Measurements from ENCODE around the gene FSTL5.

The FSTL5 gene

DNA sequence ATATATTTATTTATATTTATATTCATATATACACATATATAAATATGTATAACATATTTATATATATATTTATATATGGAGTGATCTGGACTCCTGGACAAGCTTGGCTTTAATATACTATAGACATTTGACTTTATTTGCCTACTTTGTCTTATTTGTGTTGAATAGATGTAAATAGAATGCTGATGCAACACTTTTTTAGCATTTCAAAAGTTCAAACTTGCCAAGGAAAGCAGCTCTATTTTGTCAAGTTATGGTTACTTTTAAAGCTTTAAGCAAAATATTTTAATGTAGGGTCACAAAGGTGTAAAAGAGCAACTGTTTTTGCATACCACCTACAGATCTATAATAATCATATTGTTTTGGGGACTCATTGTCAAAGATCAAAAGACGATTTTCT lies 61.1 kb downstream of the FSTL5 start:
- DNase-seq, result no peak

DNA sequence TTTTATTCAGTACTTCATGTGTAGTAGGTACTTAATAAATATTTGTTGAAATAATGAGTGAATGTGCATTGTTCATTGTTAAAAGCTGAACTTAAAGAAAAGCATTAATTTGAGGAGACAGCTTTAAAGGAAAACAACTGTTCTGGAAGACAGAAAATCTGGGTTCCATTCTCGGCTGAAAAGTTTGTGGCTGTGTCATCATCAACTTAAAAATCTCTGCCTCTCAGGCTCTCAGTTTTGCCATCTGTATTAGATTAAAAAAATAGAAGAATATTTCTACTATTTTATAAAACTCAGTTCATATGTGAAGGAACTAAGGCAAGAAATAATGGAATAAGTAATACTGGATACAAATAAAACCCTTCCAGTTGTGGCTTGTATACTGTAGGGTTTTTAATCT lies 62.5 kb downstream of the FSTL5 start:
- no peak for DNase-seq

DNA sequence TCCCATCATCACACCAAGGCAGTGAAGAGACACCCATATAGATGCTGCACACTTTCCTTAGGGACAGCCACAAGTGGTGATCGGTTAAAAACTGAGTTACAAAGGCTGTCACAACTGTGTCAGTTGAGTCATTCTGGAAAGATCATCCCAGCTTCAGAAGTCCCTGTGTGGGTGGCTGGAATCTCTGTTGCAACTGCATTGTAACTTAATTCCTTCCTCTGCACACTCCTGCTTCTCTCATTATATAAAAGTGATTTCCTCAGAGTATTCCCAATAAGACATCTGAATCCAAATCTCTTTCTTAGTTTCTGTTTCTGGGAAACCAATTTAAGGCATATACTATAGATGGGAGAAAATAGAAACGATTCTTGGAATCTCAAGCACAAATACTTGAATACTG lies 88.1 kb downstream of the FSTL5 start:
- no peak for DNase-seq

DNA sequence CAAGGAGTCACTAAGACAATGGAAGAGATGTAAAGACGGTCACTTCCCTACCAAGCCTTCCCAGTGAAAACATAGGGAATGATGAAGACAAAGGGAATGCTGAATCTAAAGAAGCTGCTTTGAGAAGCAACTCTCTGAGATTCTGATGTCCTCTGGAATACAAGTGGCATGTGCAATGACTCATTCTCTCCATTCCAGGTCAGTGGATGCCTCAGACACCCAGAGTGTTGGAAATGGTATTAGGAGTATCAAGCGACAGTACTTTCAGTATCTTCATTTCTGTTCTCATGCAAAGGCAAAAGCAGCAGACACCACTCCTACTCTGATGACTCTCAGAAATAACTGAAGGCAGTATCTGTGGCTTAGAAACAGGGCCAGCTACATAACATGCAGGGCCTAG lies 102.6 kb downstream of the FSTL5 start:
- peak; percentile 9 for DNase-seq

DNA sequence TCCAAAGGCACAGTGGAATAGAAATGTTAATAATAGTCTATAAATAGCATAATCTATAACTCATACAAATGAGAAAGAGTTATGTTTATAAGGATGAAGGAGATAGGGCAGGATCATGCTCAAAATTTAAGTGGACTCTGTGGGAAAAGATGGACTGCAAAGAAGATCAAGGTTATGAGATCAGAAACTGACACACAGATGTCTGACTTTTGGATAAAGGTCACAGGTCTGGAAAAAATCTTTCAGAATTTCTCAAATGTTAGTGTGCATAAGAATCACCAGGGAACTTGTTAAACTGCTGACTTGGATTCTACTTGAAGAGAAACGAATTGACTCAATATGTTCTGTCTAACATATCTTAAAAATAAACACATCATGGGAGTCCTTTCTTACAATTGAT lies 104.1 kb downstream of the FSTL5 start:
- DNase-seq, result no peak

DNA sequence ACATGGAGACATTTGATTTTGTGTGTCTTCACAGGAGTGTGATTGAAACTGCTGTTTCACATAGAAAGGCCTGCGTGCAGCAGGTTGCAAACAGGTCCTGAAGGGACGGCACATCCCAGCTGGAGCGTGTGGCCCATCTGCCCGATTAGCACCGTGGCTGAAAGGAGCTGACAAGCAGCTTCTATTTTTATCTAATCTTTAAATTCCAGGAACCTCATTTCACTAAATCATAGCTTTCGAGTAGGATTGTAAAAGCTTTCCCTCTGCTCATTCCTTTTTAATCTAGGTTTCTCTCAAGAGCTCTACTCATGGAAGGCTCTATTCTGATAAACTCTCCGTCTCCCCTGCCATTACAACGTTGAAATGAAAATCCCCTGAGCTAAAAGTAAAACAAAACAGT lies 106.8 kb downstream of the FSTL5 start:
- peak; percentile 20 for DNase-seq

DNA sequence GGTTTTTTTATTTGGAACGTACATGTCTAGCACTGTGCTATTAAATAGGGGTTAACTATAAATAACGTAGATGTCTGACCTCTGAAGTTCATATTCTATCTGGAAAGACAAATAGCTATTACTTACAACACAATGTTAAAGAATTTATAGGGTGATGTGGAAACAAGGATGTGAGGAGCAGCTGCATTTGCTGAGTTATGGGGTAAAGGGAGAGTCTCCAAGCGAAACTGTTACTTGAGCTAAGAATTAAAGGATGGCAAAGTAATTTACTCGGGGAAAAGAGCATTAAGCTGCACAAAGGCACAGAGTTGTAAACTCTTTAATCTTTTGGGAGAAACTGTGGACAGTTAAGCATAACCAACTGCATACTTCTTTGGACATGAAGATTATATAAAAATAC lies 117.7 kb downstream of the FSTL5 start:
- DNase-seq, result no peak

DNA sequence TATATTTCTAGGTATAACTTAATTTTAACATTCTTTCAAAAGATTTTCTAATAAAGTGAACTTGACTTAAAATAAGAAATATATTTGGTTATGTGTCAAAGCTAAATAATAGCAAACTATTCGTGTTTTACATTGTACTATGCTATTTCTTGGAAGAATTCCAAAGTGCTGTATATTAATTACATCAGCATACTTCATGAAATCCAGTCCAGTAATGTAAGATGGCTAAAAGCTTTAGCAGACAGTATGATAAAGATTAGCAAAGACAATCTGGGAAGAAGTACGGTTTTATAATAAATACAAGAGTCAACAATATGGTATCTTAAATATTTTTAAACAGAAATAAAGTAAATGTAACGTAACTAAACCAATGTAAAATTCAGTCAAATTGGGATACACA lies 125.7 kb downstream of the FSTL5 start:
- DNase-seq, result no peak

DNA sequence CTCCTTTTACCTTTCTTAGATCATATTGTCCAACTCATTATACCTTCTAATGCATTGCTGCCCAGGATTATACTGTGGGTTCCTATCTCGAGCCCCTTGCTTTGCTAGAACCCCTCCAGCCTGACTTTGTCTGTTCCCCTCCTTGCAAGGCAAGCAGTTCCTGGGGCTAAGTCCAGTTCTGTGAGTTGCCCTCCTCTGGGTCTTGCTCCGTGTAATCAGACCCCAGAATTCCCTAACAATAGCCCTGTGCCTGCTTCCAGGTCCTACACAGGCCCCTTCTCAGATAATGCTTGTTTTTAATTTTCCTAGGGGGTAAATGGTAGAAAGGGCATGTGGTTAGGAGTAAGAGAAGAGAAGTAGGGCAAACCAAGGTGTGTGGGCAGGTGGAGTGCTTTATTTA lies 145.9 kb downstream of the FSTL5 start:
- DNase-seq, result no peak

DNA sequence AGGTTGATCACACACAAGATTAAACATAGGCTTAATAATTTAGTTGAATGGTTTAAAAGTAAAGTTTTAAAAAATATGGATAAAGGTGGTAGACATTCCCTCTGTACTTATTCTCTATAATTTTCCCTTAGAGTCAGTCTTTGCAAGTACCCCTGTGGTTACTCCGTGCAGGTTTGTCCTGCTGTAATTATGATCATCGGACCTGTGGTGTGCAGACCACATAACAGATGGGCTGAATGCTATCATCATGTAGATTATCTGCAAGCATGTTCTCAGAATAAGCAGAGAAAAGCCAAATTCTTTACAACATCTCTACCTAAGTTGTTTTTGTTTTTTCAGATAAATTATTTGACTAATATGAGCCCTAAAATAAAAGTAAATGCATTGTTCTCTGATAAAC lies 146.8 kb downstream of the FSTL5 start:
- no peak for DNase-seq

DNA sequence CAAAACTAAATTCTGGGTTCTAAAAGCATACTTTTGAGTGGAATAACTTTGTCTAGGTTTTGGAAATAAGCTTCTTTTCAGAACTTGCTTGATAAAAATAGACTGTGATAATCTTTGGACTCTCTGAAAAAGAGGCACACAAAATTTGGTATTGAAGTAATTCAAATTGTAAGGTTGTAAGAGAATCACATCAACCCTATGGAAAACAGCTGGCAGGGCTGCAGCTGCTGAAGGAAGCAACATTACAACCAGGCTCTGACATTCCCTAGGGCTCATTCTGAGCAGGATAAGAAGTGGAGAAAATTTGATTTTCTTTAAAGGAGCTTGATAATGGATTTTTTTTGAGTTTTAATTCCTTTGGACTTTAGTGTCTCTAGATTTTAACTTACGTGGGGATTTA lies 147.6 kb downstream of the FSTL5 start:
- DNase-seq, result no peak

DNA sequence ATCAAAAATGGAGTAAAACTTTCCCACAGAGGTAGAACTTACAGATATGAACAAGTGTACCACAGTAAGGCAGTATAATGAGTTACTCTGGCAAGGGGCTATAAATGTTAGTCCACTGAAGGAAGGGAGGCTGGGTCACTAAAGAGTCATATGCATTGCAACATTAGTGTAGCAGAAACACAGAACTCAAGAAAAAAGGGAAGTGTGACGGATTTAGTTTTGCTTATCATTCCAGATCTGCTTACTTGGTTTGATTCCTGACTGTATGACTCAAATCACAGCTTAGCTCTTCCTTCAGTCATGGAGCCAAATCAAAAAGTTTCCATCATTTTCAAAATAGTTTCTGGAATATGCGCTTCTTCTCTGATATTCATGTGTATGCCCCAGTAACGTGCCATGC lies 148.7 kb downstream of the FSTL5 start:
- DNase-seq, result no peak

DNA sequence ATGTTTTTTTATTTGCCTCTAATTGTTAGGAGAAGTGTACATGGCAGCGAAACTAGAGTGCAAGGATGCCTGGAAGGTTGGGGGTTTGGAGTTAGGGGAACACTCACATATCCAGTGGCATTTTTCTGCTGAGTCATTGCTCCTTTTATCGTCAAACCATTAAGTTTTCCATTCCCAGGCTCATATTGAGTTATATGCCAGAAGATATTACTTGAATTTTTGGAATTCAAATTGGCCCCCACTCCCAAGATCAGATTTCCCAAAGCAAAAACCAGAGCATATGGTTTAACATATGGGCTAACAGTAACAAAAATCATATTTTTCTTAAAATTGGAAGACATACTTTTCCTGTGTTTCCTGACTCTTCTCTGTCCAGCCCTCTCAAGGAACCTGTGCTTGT lies 152.7 kb downstream of the FSTL5 start:
- no peak for DNase-seq

DNA sequence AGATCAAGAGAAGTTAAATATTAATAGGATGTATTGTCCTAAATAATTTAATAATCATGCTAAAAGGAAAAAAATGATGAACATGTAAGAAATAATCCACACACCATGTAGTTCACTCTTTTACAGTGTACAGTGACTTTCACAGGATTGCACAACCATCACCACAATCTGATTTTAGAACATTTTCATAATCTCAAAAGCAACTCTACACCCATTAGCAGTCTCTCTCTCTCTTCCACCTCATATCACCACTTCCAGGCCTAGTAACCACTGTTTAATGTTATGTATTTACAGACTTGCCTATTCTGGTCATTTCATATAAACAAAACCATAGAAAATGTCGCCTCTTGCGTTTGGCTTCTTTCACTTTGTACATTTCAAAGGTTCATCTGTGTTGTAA lies 153.4 kb downstream of the FSTL5 start:
- no peak for DNase-seq

DNA sequence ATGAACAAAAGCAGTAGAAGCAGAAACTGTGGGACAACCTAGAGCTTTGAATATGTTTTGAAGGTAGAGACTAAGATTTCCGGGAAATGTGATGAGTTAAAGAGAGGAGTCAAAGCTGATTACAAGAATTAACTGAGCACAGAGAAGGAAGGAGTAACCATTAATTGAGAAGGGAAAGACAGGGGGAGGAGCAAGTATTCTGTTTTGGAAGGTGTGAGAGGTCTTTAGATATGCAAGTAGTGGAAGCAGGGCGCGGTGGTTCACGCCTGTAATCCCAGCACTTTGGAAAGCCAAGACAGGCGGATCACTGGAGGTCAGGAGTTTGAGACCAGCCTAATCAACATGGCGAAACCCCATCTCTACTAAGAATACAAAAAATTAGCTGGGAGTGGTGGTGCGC lies 171.5 kb downstream of the FSTL5 start:
- no peak for DNase-seq

DNA sequence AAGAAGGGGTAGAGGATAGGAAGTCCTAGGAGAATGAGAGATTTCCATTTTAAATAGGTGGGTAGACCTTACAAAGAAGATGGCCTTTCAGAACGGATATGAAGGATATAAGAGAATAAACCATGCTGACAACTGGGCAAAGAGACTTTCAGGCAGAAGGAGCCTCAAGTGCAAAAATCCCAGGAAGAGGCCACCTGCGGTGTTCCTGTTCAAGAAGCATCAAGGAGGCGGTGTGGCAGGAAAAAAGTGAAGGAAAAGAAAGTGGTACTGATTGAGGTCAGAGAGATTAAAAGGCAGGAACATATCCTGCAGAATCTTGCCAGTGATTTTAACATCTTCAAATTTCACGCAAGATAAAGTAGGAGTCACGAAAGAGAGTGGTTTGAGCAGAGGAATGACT lies 172.0 kb downstream of the FSTL5 start:
- DNase-seq, result no peak

DNA sequence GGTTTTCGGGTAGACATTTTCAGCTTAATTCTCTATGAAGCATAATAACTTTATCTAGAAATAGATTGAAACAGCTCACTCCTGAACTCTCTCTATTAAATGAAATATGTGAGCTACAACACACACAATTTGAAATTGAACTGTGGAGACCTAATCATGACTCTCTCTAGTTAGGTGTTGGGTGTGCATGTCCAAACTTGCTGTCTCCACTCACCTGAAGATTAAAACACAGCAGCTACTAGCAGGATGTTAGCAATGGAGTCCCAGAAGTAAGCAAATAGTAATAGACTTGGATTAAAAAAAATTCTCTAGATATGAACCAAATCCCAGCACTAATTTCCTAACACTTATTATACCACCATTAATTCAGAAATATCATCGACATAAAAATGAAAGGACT lies 173.1 kb downstream of the FSTL5 start:
- DNase-seq, result no peak

DNA sequence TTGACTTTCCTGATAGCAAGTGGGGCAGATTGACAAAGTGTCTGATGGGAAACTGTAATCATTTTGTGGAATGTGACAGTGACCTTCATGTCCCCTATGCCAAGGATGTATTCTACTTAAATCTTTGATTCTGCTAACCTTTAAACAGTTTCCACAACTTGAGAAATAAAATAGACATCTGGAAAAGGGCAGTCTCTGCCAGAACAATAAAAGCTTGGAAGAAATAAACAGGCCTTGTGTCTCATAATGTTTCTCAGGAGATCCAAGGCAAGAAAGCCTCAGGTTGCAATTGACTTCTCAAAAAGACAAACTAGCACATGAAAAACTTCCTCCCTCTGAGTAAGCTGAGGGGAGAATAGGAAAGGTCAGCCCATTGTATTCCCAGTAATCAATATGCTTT lies 174.9 kb downstream of the FSTL5 start:
- no peak for DNase-seq

DNA sequence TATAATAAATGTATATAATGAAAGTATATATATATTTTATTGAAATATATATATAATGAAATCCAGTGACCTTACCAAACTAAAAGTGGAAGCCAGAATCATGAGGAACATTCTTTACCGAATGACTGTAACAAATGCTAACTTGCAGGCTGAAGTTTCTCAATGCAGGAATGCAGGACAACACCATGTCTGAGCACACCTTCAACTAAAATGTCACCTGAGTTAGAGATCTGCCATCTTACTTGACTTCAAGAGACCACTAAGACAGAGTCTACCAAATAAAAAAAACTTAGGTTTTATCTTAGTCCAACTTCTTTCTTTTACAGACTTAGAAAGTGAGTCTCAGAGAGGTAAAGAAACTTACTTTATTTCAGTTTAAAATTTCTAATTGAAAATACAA lies 176.2 kb downstream of the FSTL5 start:
- DNase-seq, result no peak

DNA sequence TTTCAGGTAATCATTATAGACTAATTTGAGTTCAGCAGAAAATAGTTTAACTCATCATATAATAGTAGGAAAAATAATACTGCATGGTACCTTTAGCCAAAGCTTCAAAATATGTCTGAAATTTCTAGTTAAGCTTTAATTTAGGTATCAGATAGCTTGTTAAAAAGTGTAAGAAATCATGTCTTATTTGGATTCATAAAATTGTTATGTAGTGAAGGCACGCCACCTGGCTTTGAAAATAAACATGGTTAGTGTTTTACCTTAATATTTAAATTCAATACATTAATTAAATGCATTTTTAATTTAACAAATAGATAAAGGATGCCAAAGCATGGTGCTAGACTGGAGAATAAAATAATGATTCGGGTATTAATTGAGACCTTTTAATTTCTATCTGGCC lies 211.4 kb downstream of the FSTL5 start:
- no peak for DNase-seq

DNA sequence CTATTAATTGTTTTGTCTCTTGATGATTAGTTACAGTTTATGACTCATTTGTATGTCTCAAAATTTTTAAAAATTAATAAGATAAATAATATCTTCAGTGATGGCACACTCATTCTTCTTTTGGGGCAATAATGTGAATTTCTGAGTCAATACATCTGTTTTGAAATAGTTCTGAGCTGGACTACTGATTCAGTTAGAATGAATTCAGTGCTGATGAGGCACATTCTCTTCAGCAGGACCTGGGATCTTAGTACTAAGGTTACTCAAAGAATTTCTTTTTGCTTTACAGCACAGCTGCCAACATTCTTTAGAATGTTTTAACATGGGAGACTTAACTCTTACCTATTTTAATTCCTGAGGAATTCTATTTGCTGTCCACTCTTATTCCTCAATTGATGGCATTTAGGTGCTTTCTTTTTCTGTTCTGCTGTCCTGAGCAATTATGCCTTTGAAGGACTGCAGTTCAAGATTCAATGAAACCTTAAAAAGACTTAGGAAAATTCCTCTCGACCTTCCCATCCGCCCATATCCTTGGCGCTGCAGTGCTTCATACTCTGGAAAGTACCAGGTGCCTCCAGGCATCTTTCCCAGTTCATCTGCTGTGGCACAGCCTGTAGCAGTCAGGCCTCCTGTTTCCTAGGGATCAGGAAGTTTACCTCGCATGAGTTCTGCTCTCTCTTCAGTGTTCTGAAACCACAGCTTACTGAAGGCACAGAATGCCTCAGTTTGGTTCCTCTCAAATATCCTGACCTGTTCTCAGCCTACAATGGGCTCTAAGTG lies 213.7 kb downstream of the FSTL5 start:
- DNase-seq, result no peak

DNA sequence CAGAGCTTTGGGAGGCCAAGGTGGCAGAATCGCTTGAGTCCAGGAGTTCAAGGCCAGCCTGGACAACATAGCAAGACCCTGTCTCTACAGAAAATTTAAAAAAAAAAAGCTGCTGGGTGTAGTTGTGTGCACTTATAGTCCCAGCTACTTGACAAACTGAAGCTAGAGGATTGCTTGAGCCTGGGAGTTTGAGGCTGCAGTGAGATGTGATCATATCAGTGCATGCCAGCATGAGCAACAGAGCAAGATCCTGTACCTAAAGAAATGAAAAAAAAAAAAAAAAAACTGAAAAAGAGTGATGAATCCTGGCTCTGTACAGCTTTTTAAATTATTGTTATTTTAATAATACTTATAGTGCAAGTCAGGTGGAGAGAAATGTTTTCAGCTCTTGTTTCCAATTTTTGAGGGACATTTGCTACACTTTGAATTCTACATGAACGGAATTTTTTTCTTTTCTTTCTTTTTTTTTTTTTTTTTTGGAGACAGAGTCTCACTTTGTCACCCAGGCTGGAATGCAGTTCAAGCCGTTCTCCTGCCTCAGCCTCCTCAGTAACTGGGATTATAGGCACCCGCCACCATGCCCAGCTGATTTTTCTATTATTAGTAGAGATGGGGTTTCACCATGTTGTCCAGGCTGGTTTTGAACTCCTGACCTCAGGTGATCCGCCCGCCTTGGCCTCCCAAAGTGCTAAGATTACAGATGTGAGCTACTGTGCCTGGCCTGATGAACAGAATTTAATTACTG lies 215.6 kb downstream of the FSTL5 start:
- DNase-seq, result no peak

DNA sequence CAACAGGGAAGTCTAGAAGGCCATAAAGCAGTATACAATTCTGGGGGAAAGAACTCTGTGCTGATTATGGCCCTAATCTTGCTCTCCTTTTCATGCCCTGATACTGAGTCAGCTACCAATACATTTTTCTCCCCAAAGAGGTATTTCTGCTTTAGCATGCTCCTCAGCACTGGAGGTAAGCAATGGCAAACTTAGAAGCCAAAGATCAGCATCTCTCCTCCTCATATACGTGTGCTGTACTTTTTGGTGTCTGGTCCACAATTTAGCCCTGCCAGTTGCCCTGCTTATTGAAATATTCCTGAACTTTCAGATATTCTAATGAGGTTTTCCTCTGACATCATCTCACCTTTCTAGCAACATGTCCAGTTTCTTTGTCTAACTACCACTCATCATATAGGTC lies 226.2 kb downstream of the FSTL5 start:
- no peak for DNase-seq

DNA sequence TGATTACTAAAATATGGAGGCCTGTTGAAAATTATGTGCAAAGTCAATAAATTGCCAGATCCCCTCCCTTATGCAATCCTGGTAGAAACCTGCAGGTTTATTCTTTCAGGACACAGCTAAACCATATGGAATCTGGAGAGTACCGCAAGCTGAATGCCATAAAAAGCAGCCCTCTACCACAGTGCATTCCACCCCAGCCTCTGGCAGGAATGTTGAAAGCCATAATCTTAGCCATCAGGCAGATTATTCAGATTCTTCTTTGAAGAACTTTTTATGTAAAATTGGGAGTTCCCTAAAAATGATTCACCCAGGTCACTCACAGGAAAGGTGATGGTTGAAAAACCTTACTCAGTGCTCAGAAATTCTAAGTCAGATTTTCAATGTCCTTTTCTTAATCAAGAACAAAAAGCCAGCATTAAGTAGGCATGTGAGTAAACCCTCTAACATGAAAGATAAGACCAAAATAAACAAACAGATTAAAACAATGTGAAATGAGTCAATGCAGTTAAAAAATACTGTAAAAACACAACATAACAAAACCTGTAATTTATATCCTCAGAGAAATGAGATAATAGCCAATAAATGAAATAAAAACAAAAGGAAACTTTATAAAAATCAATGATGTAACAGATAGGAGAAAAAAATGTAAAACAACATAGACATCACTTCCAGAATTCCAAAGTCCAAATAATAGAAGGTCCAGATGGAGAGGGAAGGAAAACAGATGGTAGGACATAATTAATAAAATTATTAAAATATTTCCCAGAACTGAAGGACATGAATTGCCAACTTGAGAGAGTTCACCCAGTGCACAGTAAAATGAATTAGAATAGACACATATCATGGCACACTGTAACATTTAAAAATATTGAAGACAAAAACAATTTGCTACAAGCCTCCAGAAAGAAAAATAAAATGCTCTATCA lies 226.9 kb downstream of the FSTL5 start:
- DNase-seq, result no peak
